SKM-1 (cell line): Measurements from ENCODE around the gene ACKR3.

Source experiments
- DNase-seq: peaks from one replicate; lab custom pipeline; 2025; ENCODE audit not compliant: unreplicated experiment; lab: John Stamatoyannopoulos, UW

Gene ACKR3

GRCh38 chr2:236569573-236569973 is at the start of gene ACKR3:
Gene ACKR3, plus strand, starts transcription at chr2:236569825. Its CDS starts 10,641 bp downstream, at chr2:236580466.
- DNase-seq: peak; percentile 59

- DNase-seq: no peak
Observed at GRCh38 chr2:236521556-236521955, 48.1 kb upstream of the ACKR3 start.

GRCh38 chr2:236523249-236523648 is 46.4 kb upstream of the ACKR3 start:
- DNase-seq: no peak

- no peak for DNase-seq
Observed at GRCh38 chr2:236525411-236525997, 44.1 kb upstream of the ACKR3 start.

DNA sequence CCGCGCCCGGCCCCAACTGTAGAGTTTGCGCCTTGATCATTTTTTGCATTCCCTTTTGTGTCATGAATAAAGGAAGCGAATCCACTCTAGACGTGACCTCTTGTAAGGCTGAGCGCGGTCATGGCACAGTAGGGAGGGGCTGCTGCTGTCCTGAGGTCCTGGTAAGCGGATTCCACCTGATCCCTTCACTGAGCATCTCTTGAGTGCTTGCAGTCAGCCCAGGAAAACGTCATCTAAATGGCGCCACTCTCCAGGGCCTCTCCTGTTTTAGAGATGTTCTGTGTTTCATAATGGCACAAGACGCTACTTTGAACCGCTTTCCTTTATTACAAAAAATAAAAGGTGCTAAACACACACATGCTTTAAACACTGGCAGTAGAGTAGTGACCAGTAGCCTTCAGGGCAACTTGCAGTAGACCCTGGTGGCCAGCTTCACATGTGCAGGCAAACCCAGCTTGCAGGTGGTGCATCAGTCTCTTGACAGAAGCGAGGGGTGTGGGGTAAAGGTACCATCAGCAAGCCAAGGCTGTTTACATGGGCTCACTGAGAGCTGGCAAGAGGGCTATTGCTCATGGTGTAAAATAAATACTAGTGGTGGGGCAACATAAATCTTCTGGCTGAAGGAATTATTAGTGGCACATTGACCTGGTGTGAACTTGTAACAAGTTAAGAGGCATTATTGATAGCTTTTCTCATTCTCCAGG is 43.0 kb upstream of the ACKR3 start:
- no peak for DNase-seq

- DNase-seq: no peak
Observed at GRCh38 chr2:236527159-236527630, 42.4 kb upstream of the ACKR3 start.

DNA sequence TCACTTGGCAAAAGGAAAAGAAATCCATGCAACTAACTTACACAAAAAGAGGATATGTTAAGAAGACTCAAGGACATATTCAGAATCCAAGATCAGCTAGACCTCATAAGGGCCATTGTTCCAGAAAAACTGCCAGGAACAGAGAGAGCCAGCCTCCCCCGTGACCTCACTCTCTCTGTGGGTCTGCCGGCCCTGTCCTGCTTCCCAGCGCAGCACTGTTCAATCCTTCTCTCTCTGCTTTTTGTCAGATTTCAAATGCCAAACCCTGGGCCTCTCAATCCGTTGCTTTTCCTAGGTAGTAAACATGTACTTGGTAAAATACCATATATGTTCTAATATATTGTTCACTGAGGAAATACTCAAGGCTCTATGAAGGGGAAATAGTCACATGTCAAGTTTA is 40.0 kb upstream of the ACKR3 start:
- DNase-seq: no peak

GRCh38 chr2:236530512-236530911 is 39.1 kb upstream of the ACKR3 start:
- no peak for DNase-seq

- DNase-seq: no peak
Observed at GRCh38 chr2:236531195-236531594, 38.4 kb upstream of the ACKR3 start.

- DNase-seq: no peak
Observed at GRCh38 chr2:236531996-236532395, 37.6 kb upstream of the ACKR3 start.

GRCh38 chr2:236533343-236533742 is 36.3 kb upstream of the ACKR3 start:
- no peak for DNase-seq

- no peak for DNase-seq
Observed at GRCh38 chr2:236535024-236535423, 34.6 kb upstream of the ACKR3 start.

DNA sequence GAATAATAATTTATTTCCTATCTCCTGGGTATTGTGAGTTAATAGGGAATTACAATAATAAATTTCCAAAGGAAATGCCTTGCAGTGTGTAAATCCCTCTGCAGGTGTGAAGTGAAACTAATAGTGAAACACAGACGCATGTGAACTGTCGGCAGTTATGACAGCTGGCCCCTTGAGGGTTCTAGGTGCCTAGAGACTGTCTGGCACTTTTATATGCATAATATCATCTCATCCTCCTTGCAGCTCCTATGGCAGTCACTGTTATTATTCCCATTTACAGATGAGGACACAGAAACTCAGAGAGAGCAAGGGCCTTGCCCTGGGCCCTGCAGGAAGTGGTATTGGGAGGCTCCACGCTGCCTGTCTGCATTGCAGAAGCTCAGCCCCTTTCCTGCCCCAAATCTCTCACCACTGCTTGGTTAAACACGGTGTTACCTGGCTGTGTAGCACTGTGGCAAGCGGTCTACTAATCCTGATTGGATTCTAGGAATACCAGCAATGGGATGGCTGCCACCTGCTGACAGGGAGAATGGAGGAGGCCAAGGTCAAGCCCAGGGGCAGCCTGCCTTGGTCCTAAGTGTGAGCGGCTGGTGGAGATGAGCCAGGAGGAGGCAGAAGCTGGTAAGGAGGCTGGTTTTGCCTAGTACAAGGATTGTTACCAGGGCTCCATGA is 32.8 kb upstream of the ACKR3 start:
- DNase-seq: no peak

DNA sequence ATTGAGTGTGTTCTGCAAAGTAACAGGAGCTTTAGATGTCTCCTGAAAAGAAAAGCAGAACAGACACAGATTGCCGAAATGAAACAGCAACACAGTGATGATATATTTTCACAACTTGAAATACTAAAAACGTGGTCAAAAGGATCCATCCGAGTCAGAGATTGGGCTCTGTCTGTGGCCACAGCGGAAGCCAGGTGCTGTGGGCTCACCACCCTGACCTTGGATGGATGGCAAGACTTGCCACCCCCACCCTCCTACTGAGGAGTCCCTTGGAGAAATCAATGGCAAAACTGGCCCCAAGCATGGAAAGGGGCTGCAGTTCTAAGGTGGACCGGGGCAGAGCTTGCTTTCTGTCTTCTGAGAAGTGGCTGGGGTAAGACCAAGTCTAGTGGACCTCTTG is 31.4 kb upstream of the ACKR3 start:
- no peak for DNase-seq

DNA sequence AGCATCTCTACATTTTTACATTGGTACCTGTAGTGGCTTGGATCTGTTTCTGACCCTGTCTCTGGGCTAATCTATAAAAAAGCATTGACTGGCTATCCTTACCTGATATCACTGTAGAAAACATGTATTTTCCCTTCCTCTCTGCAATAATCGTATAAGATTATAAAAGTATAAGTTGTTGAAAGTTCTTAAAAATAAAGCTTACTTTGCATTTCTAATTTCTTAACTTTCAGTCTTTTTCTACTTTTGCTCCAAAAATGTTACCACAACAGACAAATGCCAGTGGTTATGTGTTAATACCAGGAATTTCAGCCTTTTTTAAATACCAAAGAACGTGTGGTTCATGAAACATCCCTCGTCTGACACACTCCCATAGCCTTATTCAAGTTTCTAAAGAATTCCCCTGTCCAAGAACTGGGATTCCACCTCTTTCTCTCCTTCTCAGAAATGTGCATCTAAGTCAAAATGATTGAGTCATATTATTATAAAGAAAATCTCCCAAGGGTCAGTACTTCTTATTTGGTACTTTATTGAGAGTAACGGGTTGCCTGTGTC is 28.5 kb upstream of the ACKR3 start:
- no peak for DNase-seq

- DNase-seq: no peak
Observed at GRCh38 chr2:236544362-236544761, 25.3 kb upstream of the ACKR3 start.

GRCh38 chr2:236545248-236545658 is 24.4 kb upstream of the ACKR3 start:
- no peak for DNase-seq

GRCh38 chr2:236545814-236546480 is 23.7 kb upstream of the ACKR3 start:
- DNase-seq: no peak

- DNase-seq: no peak
Observed at GRCh38 chr2:236546561-236547002, 23.0 kb upstream of the ACKR3 start.

GRCh38 chr2:236547725-236548124 is 21.9 kb upstream of the ACKR3 start:
- no peak for DNase-seq

GRCh38 chr2:236548179-236548921 is 21.3 kb upstream of the ACKR3 start:
- no peak for DNase-seq
